ENCODE results near the gene HOMEZ.
A peak's percentile ranks its signal among the peaks of the same experiment; 100 is the strongest.
"Not testable (repeated sequence)": the region's sequence is repeated elsewhere in the genome, so short reads cannot be mapped to it uniquely, and the experiment has no call there.

HOMEZ gene

DNA sequence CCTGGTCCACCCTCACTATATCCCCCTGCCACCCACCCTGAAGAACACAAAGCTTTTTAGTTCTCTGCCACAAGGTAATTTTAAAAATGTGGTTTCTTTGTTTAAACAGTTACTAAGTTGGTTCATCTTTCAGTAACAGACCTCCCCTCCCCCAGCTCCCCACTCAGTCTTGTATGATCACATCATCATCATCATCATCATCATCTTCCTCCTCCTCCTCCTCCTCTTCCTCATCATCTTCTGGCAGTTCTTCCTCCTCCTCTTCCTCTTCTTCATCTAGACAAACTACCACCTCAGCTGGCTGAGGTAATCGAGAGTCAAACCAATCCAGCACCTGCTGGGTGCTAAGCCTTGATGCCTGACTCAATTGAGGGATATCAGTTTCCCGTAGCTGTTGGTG is 10.5 kb downstream of the HOMEZ start:
- DNase-seq: no peak

DNA sequence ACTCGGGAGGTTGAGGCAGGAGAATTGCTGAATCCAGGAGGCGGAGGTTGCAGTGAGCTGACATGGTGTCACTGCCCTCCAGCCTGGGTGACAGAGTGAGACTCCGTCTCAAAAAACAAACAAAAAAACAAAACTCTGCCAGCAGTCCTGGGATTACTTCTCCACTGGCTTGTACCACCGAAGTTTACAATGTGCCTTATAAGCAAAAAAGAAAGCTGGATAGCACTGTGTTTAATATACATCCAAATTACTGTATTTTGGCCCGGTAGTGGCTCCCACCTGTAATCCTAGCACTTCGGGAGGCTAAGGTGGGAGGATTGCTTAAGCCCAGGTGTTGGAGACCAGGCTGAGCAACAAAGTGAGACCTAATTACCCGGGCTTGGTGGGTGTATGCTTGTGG is 16.7 kb downstream of the HOMEZ start:
- no peak for DNase-seq

DNA sequence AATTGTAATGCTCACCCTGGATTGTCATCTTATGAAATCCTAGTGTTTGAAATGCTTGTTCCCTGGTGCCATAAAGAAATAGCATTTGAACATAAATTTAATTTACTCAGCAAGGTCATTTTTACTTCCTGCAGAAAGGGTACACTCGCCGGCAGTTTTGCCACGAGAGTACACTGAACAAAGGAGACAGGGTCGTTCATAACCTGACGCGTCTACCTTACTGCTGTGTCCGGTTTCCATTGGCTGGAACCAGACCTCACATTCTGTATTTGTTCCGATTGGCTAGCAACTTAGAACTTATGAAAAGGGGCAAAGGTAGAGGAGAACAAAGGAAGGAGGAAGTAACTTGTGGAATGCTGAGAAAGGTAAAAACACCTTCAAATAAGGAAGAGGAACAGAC is 25.1 kb downstream of the HOMEZ start:
- not testable (repeated sequence) for DNase-seq

DNA sequence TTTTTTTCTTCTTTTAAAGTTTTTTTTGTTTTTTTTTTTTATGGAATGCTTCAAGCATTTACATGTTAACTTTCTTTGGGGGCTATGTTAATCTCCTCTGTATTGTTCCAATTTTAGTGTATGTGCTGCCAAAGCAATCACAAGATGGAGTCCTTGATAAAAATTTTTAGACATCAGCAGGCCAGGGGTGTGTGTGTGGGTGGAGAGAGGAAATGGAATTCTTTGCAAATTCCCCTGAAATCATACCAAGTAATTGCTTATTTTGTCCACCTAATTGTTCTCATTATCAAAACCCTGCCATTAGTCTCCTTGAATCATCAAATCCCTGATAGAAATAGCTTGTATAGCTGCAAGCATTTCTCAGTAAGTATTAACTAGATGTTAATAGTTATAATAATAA is 26.5 kb downstream of the HOMEZ start:
- DNase-seq: no peak

DNA sequence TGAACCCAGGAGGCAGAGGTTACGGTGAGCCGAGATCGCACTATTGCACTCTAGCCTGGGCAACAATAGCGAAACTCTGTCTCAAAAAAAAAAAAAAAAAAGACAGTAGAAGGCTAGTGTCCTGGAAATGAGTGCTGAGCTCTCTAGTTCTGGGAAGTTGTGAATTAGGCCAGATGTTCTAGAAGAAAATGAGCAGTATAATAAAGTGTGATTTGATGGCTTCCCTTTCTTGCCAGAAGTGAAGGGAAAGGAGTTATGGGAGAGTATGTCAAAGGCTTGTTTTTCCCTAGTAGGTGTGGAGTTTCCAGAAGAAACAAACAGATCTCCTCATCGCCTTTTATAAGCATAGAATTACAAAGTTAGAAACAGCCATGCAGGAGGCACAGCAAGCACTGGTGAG is 27.7 kb downstream of the HOMEZ start:
- no peak for DNase-seq

DNA sequence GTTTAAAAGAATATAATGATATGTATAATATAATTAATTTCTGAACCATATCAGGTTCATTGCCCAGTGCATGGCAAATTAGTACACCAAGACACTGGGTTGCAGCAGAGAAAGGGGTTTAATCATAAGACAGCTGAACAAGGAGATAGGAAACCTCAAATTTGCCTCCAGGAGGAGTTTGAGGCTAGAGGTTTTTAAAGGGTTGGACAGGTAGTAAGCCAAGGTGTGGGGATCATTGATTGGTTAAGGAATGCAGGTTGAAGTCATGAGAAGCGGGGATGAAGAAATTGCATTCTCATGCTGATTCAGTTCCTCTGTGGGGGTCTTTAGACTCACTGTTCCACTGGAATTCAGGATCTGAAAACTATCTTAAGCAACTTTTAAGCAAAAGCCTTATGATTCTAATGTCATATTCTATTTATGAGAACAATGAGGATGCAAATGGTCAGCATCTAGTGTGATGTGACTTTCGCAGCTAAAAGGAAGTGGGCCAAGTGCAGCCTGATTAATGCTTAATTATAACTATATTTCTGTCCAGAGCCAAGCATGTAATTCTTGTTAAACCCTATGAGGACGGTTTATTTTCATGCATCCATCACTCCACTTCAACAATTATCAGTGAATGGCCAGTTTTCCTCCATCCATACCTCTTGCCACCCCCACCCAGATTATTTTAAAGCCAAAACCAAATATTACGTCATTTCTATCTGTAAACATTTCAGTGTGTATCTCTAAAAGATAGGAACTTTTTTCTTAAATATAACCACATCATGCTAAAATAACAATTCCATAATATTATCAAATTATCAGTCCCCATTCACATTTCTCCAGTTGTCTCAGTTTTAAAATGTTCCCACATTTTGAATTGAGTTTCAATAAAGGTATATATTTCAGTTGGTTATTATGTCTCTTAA is 33.3 kb downstream of the HOMEZ start:
- no peak for DNase-seq

DNA sequence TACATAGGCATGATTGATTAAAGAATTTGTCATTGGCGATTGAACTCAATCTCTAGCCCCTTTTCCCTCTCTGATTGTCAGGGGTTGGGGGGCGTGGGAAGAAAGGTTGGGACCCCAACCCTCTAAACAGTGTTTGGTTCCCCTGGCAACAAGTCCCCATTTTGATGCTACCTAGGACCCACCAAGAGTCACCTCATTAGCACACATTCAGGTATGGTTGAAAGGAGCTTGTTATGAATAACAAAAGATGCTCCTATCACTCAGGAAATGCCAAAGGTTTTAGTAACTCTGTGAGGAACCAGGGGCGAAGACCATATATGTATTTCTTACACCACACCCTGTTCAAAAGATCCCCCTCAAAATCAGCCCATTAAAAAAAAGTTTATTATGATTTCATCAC is 33.9 kb downstream of the HOMEZ start:
- DNase-seq: no peak

DNA sequence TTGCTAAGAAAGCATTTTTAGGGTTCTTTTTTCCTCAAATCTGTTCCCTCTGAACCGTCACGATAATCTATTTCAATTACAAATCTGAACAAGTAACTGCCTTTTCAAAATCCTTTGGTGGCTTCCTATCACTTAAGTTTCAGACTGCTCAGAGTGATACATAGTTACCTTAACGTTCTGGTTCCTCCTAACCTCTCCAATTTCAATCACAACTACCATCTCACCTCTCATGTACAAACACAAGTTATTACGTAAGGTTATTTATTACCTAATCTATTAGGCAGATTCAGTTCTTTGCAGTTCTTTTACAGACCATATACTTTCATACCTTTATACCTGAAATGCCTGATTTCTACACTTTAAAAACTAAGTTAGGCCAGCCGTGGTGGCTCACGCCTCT is 36.1 kb downstream of the HOMEZ start:
- no peak for DNase-seq

DNA sequence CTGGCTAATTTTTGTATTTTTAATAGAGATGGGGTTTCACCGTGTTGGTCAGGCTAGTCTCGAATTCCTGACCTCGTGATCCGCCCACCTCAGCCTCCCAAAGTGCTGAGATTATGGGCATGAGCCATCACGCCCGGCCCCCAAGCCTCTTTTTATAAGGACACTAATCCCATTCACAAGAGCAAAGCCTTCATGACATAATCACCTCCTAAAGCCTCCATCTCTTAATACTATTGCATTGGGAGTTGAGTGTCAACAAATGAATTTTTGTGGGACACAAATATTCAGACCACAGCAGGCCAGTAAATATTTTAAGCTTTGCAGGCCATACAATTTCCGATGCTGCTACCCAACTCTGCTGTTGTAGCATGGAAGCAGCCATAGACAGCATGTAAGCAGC is 37.3 kb downstream of the HOMEZ start:
- DNase-seq: no peak

DNA sequence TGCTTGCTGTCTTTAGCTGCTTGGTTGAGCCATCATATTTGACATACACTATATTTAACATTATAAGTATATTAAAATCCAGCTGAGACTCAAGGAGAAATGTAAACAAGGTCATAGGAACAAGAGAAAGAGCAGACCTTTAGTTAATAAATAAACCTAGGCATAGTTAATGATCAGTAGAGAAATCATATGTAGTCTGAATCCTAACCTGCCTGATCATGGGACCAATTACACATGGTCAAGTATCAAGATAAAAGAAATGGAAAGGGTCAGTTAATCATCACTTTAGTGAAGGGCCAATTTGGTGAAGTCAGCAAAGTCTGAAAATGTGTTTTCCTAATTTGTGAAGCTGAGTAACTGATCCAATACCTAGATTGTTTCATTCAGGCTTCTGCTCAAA is 40.6 kb downstream of the HOMEZ start:
- DNase-seq: no peak

DNA sequence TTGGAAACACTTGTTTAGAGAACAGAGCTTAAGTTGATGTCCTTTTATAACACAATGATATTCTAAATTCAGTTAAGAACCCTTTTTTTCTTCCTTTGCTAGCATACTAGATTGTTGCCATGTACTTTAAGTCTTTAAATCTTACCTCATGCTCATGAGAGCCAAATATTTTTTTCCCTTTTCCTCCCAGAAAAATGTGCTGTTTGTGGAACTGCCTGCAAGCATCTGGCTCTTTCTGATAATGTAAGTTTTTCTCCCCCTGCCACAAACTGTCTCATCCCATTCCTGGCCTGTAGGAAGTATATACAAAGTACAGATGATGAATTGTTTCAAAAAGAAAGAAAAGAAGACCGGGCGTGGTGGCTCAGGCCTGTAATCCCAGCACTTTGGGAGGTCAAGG is 42.9 kb downstream of the HOMEZ start:
- no peak for DNase-seq

DNA sequence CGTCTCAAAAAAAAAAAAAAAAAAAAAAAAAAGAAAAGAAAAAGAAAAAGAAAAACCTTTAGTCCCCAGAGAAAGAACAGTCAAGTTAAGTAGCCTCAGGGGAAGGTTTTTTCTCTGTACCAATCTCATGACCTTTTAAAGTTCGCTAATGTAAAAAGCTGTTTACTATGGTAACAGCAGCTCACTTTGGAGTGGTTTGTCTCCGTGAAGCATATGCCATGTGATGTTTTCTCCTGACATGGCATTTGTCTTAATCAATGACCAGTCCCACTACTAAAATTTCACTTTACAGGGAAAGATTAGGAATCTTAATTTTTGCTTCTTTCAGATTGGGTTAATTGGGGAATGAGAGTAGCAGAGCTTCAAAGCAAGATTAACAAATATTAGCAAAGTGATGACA is 43.9 kb downstream of the HOMEZ start:
- DNase-seq: no peak

DNA sequence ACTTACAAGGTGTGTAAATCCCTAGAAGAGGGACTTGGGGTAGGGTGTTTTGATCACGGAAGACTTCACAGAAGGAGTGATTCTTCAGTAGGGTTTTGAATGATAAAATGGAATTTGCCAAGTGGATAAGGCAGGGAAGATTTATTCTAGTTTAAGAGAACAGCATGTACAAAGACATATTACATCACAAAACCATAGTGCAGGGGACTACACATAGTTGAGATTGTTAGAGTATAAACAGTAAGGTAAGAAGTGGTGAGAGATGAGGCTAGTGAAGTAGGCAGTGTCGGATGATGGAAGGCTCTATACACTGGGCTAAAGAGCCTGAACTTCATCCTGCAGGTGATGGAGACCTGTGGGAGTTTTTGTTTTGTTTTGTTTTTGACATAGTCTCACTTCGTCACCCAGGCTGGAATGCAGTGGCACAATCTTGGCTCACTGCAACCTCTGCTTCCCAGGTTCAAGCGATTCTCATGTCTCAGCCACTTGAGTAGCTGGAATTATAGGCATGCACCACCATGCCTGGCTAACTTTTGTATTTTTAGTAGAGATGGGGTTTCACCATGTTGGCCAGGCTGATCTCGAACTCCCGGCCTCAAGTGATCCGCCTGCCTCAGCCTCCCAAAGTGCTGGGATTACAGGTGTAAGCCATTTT is 44.7 kb downstream of the HOMEZ start:
- not testable (repeated sequence) for DNase-seq

DNA sequence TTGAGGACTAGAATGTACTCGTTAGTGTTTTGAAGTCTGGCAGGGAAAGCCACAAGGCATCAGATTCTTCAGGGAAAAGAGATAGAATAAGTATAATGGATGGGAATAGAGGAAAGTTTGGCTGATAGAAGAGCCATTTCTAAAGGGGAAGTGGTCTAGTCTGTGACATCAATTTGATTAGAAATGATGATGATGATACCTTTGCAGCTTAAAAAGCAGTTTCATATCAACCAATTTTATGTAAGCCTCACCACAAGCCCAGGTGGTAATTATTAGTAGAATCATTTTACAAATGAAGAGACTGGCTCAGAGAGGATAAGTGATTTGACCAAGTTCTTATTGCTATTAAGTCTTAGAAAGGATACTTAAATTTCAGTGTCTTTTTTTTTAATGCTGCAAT is 45.3 kb downstream of the HOMEZ start:
- DNase-seq: no peak

DNA sequence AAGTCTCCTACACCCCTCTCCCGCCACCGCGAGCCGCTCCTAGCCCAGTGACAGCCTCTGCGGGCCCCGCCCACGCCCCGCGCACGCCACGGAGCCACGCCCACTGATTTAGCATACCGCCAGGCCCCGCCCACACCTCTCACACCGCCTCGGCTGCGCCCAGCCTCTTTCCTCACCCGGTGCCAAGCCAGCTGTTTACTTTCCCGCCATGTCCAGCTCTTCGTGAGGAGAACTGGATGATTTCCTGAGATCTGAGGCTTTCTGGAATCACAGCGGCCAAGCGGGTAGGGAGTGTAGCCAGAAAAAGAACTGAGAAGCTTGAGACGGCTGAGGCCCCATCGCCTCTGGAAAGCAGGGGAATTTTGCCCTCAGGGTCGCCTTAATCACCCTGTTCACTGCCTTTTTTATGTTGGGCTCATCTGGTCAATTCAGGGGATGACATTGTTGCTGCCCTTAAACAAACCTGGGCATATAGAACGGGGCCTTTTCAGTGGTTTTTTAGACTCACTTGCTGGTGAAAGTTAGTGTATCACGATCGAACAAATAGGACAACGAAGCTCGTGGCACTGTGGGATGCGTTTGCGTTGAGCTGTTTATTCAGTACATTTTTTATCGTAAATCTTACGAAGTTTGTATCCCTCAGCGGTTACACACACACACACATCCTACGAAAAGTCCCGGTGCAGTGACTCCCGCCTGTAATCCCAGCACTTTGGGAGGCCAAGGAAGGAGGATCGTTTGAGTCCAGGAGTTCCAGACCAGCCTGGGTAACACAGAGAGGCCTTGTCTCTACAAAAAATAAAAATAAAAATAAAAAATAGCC is 47.9 kb downstream of the HOMEZ start, which contains the start of gene RNF212B:
TSS of gene RNF212B (plus strand) at position 165 of the 823 bp plus-strand sequence. CDS start 2,410 bp downstream, outside the sequence.
- peak; percentile 33 for DNase-seq

DNA sequence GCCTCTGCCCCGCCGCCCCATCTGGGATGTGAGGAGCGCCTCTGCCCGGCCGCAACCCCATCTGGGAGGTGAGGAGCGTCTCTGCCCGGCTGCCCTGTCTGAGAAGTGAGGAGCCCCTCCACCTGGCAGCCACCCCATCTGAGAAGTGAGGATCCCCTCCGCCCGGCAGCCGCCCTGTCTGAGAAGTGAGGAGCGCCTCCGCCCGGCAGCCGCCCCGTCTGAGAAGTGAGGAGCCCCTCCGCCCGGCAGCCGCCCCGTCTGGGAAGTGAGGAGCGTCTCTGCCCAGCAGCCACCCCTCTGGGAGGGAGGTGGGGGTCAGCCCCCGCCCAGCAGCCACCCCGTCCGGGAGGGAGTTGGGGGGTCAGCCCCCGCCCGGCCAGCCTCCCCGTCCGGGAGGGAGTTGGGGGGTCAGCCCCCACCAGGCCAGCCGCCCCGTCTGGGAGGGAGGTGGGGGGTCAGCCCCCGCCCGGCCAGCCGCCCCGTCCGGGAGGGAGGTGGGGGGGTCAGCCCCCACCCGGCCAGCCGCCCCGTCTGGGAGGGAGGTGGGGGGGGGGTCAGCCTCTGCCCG is 53.6 kb downstream of the HOMEZ start:
- DNase-seq: not testable (repeated sequence)

DNA sequence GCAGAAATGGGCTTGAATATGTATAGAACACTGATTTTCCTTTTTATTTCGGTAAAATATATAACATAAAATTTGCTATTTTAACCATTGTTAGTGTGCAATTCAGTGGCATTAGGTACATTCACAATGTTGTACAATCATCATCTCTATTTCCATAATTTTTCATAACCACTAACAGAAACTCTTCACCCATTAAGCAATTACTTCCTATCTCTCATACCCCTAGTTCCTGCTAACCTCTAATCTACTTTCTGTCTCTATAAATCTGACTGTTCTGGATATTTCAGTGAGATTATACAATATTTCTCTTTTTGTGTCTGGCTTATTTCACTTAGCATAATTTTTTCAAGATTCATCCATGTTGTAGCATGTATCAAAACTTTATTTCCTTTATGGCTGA is 57.1 kb downstream of the HOMEZ start:
- no peak for DNase-seq

DNA sequence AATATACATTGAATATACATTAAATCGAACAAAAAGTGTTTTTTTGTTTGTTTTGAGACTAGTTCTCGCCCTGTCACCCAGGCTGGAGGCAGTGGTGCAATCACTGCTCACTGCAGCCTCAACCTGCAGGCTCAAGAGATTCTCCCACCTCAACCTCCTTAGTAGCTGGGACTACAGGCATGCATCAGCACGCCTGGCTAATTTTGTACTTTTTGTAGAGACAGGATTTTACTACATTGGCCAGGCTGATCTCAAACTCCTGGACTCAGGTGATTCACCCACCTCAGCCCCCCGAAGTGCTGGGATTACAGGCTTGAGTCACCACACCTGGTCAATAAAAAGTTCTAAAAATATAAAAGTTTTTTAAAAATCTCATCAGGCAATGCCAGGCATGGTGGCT is 58.4 kb downstream of the HOMEZ start:
- DNase-seq: no peak

DNA sequence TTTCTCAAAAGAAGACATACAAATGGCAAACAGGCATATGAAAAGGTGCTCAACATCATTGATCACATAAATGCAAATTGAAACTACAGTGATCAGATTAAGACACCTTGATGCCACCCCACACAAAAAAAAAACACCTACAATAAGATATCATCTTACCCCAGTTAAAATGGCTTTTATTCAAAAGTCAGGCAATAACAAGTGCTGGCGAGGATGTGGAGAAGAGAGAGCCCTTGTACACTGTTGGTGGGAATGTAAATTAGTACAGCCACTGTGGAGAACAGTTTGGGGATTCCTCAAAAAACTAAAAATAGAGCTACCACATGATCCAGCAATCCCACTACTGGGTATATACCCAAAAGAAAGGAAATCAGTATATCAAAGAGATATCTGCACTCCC is 61.0 kb downstream of the HOMEZ start:
- DNase-seq: not testable (repeated sequence)
